ENCODE measurements around the gene VPS37C.
"Not testable (repeated sequence)": the region's sequence is repeated elsewhere in the genome, so short reads cannot be mapped to it uniquely, and the experiment has no call there.

Gene VPS37C

GRCh38 chr11:61183645-61184044, 22.4 kb upstream of the VPS37C start:
- no peak overlapping the region for H2AK5ac ChIP-seq (ENCODE audit: low read length)
- no peaks in the 10 kb centered on the region for H3K79me1 ChIP-seq (ENCODE audit: low read length)
- no peak overlapping the region for H2BK12ac ChIP-seq (ENCODE audit: low read length)
- H3K14ac ChIP-seq (ENCODE audit: low read length), result no peak overlapping the region
- peak in 1 of 2 donors; percentile 17 for DNase-seq
- no peak overlapping the region for H3K23ac ChIP-seq (ENCODE audit: low read length)
- H3K79me2 ChIP-seq (ENCODE audit: control insufficient read depth, insufficient read depth, low read length, poor library complexity), result no peaks in the 10 kb centered on the region
- H3K36me3 ChIP-seq (ENCODE audit: control insufficient read depth in 1 of 2, insufficient read depth in 2 of 2, low read length in 2 of 2), result no peaks in the 10 kb centered on the region
- no CpG with 5 or more reads among the region's 4 CpGs for WGBS (ENCODE audit: extremely low coverage, insufficient coverage, insufficient read length)
- no peak overlapping the region for H2BK5ac ChIP-seq (ENCODE audit: low read depth, low read length, poor library complexity)
- H3K4me3 ChIP-seq (ENCODE audit: low read depth, low read length), result no peak overlapping the region
- H2AFZ ChIP-seq (ENCODE audit: insufficient read depth, low read length, poor library complexity), result no peak overlapping the region
- H3K9ac ChIP-seq (ENCODE audit: low read length), result no peak overlapping the region
- no peak overlapping the region for H3K4me2 ChIP-seq (ENCODE audit: low read length)
- H3K18ac ChIP-seq (ENCODE audit: low read length), result no peak overlapping the region
- H3K4me1 ChIP-seq (ENCODE audit: control insufficient read depth in 1 of 2, insufficient read depth in 2 of 2, low read length in 2 of 2), result no peaks in the 10 kb centered on the region
- H4K8ac ChIP-seq (ENCODE audit: low read depth, low read length), result no peak overlapping the region
- no peak overlapping the region for H4K12ac ChIP-seq (ENCODE audit: low read depth, low read length)
- H4K91ac ChIP-seq (ENCODE audit: low read depth, low read length), result no peak overlapping the region
- no peaks in the 10 kb centered on the region for H3K27me3 ChIP-seq (ENCODE audit: insufficient read depth, low read length)
- H3K9me3 ChIP-seq (ENCODE audit: insufficient read depth, low read depth, low read length), result no peaks in the 10 kb centered on the region
- H2BK120ac ChIP-seq (ENCODE audit: insufficient read depth, low read length, poor library complexity), result no peak overlapping the region
- no peak overlapping the region for H3K4ac ChIP-seq (ENCODE audit: low read depth, low read length)
- H3K27ac ChIP-seq (ENCODE audit: low read depth, low read length), result no peak overlapping the region

GRCh38 chr11:61181489-61181888, 20.3 kb upstream of the VPS37C start:
- Histone ChIP-seq H4K91ac (ENCODE audit: low read depth, low read length) (no peak overlapping the region), H3K27ac (ENCODE audit: low read depth, low read length) (no peak overlapping the region), H3K14ac (ENCODE audit: low read length) (no peak overlapping the region), H3K9ac (ENCODE audit: low read length) (no peak overlapping the region), H2BK12ac (ENCODE audit: low read length) (no peak overlapping the region), H3K18ac (ENCODE audit: low read length) (no peak overlapping the region), H2AK5ac (ENCODE audit: low read length) (no peak overlapping the region), H3K79me1 (ENCODE audit: low read length) (no peaks in the 10 kb centered on the region), H2AFZ (ENCODE audit: insufficient read depth, low read length, poor library complexity) (no peak overlapping the region), H3K36me3 (ENCODE audit: control insufficient read depth in 1 of 2, insufficient read depth in 2 of 2, low read length in 2 of 2) (no peaks in the 10 kb centered on the region), H4K12ac (ENCODE audit: low read depth, low read length) (no peak overlapping the region), H3K9me3 (ENCODE audit: insufficient read depth, low read depth, low read length) (no peaks in the 10 kb centered on the region), H3K79me2 (ENCODE audit: control insufficient read depth, insufficient read depth, low read length, poor library complexity) (no peaks in the 10 kb centered on the region), H3K4me2 (ENCODE audit: low read length) (no peak overlapping the region), H3K4me1 (ENCODE audit: control insufficient read depth in 1 of 2, insufficient read depth in 2 of 2, low read length in 2 of 2) (no peaks in the 10 kb centered on the region), H2BK5ac (ENCODE audit: low read depth, low read length, poor library complexity) (no peak overlapping the region), H4K8ac (ENCODE audit: low read depth, low read length) (no peak overlapping the region), H3K4ac (ENCODE audit: low read depth, low read length) (no peak overlapping the region), H3K4me3 (ENCODE audit: low read depth, low read length) (no peak overlapping the region), H3K23ac (ENCODE audit: low read length) (no peak overlapping the region), H3K27me3 (ENCODE audit: insufficient read depth, low read length) (no peaks in the 10 kb centered on the region), H2BK120ac (ENCODE audit: insufficient read depth, low read length, poor library complexity) (no peak overlapping the region)
- WGBS (ENCODE audit: extremely low coverage, insufficient coverage, insufficient read length), result no CpG with 5 or more reads among the region's 4 CpGs
- DNase-seq, result no peak

- not testable (repeated sequence) for H3K18ac ChIP-seq (ENCODE audit: low read length); H3K4ac ChIP-seq (ENCODE audit: low read depth, low read length); H3K4me3 ChIP-seq (ENCODE audit: low read depth, low read length); H2BK120ac ChIP-seq (ENCODE audit: insufficient read depth, low read length, poor library complexity); H2BK5ac ChIP-seq (ENCODE audit: low read depth, low read length, poor library complexity); H2BK12ac ChIP-seq (ENCODE audit: low read length); H2AK5ac ChIP-seq (ENCODE audit: low read length); H3K27ac ChIP-seq (ENCODE audit: low read depth, low read length); H3K27me3 ChIP-seq (ENCODE audit: insufficient read depth, low read length); H3K36me3 ChIP-seq (ENCODE audit: control insufficient read depth in 1 of 2, insufficient read depth in 2 of 2, low read length in 2 of 2); H3K23ac ChIP-seq (ENCODE audit: low read length); H4K12ac ChIP-seq (ENCODE audit: low read depth, low read length); H3K9ac ChIP-seq (ENCODE audit: low read length); H3K14ac ChIP-seq (ENCODE audit: low read length); H2AFZ ChIP-seq (ENCODE audit: insufficient read depth, low read length, poor library complexity); DNase-seq; H3K4me1 ChIP-seq (ENCODE audit: control insufficient read depth in 1 of 2, insufficient read depth in 2 of 2, low read length in 2 of 2); H3K9me3 ChIP-seq (ENCODE audit: insufficient read depth, low read depth, low read length); H3K4me2 ChIP-seq (ENCODE audit: low read length); H3K79me1 ChIP-seq (ENCODE audit: low read length); H4K91ac ChIP-seq (ENCODE audit: low read depth, low read length); H4K8ac ChIP-seq (ENCODE audit: low read depth, low read length); H3K79me2 ChIP-seq (ENCODE audit: control insufficient read depth, insufficient read depth, low read length, poor library complexity)
- no CpG with 5 or more reads among the region's 6 CpGs for WGBS (ENCODE audit: extremely low coverage, insufficient coverage, insufficient read length)
Observed at GRCh38 chr11:61180205-61180604, 19.0 kb upstream of the VPS37C start.

- H3K36me3 ChIP-seq (ENCODE audit: control insufficient read depth in 1 of 2, insufficient read depth in 2 of 2, low read length in 2 of 2), result no peaks in the 10 kb centered on the region
- no peak overlapping the region for H3K18ac ChIP-seq (ENCODE audit: low read length)
- no peak overlapping the region for H3K4me3 ChIP-seq (ENCODE audit: low read depth, low read length)
- no peak overlapping the region for H3K9ac ChIP-seq (ENCODE audit: low read length)
- peaks cover 2% of the 10 kb centered on the region for H3K9me3 ChIP-seq (ENCODE audit: insufficient read depth, low read depth, low read length)
- H4K8ac ChIP-seq (ENCODE audit: low read depth, low read length), result no peak overlapping the region
- no peak overlapping the region for H4K12ac ChIP-seq (ENCODE audit: low read depth, low read length)
- H2BK5ac ChIP-seq (ENCODE audit: low read depth, low read length, poor library complexity), result no peak overlapping the region
- no peak overlapping the region for H4K91ac ChIP-seq (ENCODE audit: low read depth, low read length)
- no peaks in the 10 kb centered on the region for H3K79me1 ChIP-seq (ENCODE audit: low read length)
- no CpG with 5 or more reads among the region's 6 CpGs for WGBS (ENCODE audit: extremely low coverage, insufficient coverage, insufficient read length)
- no peak for DNase-seq
- no peak overlapping the region for H2AFZ ChIP-seq (ENCODE audit: insufficient read depth, low read length, poor library complexity)
- H2AK5ac ChIP-seq (ENCODE audit: low read length), result no peak overlapping the region
- no peaks in the 10 kb centered on the region for H3K27me3 ChIP-seq (ENCODE audit: insufficient read depth, low read length)
- no peaks in the 10 kb centered on the region for H3K79me2 ChIP-seq (ENCODE audit: control insufficient read depth, insufficient read depth, low read length, poor library complexity)
- H3K4me2 ChIP-seq (ENCODE audit: low read length), result no peak overlapping the region
- H3K23ac ChIP-seq (ENCODE audit: low read length), result no peak overlapping the region
- no peak overlapping the region for H2BK120ac ChIP-seq (ENCODE audit: insufficient read depth, low read length, poor library complexity)
- no peaks in the 10 kb centered on the region for H3K4me1 ChIP-seq (ENCODE audit: control insufficient read depth in 1 of 2, insufficient read depth in 2 of 2, low read length in 2 of 2)
- no peak overlapping the region for H3K27ac ChIP-seq (ENCODE audit: low read depth, low read length)
- no peak overlapping the region for H3K4ac ChIP-seq (ENCODE audit: low read depth, low read length)
- H3K14ac ChIP-seq (ENCODE audit: low read length), result no peak overlapping the region
- no peak overlapping the region for H2BK12ac ChIP-seq (ENCODE audit: low read length)
Observed at GRCh38 chr11:61176446-61176845, 15.2 kb upstream of the VPS37C start.

All from trophoblast cell (in vitro differentiated cells and primary cell).